Measurements from ENCODE around the gene WDFY4. TPM values are rescaled to one million over a fixed set of nuclear protein-coding genes. Genes with fewer than 3 reads are reported as not detected.

Gene WDFY4
- total and polyA plus RNA-seq, 2 of the 13 experiments (the other 11 are each of a cell fraction or from before 2014, with no cell fraction given) = not detected

DNA sequence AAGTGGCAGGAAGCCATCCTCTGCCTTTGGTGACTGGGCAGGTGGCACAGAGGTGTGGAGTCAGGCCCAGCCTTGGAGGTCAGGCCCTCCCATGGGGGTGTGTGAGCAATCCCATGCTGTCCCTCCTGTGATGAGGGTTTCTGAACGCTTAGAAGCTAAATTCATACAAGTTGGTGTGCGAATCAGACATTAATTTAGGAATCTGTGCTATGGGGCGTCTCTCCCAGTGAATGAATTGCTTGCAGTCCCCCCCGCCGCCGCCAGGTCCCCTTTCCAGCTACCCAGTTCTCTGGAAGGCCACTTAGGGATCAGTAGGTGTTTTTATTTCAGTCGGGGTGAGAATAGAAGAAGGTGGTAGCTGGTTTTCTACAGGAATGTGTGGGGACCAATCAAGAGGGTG lies 217.4 kb downstream of the WDFY4 start (continued):
- TF ChIP-seq, protein P1, sequence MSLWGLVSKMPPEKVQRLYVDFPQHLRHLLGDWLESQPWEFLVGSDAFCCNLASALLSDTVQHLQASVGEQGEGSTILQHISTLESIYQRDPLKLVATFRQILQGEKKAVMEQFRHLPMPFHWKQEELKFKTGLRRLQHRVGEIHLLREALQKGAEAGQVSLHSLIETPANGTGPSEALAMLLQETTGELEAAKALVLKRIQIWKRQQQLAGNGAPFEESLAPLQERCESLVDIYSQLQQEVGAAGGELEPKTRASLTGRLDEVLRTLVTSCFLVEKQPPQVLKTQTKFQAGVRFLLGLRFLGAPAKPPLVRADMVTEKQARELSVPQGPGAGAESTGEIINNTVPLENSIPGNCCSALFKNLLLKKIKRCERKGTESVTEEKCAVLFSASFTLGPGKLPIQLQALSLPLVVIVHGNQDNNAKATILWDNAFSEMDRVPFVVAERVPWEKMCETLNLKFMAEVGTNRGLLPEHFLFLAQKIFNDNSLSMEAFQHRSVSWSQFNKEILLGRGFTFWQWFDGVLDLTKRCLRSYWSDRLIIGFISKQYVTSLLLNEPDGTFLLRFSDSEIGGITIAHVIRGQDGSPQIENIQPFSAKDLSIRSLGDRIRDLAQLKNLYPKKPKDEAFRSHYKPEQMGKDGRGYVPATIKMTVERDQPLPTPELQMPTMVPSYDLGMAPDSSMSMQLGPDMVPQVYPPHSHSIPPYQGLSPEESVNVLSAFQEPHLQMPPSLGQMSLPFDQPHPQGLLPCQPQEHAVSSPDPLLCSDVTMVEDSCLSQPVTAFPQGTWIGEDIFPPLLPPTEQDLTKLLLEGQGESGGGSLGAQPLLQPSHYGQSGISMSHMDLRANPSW (CRISPR knock-in tag; IDR thresholded peaks at IDR 0.05; ENCODE audit: borderline replicate concordance) = no peak
- no peak for TF ChIP-seq POLR2AphosphoS5 (IDR thresholded peaks at IDR 0.05; ENCODE audit: low read depth, low read length)
- TF ChIP-seq, protein P2, sequence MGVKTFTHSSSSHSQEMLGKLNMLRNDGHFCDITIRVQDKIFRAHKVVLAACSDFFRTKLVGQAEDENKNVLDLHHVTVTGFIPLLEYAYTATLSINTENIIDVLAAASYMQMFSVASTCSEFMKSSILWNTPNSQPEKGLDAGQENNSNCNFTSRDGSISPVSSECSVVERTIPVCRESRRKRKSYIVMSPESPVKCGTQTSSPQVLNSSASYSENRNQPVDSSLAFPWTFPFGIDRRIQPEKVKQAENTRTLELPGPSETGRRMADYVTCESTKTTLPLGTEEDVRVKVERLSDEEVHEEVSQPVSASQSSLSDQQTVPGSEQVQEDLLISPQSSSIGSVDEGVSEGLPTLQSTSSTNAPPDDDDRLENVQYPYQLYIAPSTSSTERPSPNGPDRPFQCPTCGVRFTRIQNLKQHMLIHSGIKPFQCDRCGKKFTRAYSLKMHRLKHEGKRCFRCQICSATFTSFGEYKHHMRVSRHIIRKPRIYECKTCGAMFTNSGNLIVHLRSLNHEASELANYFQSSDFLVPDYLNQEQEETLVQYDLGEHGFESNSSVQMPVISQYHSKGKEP (CRISPR knock-in tag; IDR thresholded peaks at IDR 0.05) = no peak
- TF ChIP-seq ZNF816 (CRISPR knock-in tag; IDR thresholded peaks at IDR 0.05; ENCODE audit: borderline replicate concordance) = no peak
- no peak for TF ChIP-seq NR3C1 (CRISPR knock-in tag; IDR thresholded peaks at IDR 0.05)
- TF ChIP-seq KDM1A (CRISPR knock-in tag; IDR thresholded peaks at IDR 0.05) = no peak
- no peak for TF ChIP-seq ZNF558 (CRISPR knock-in tag; IDR thresholded peaks at IDR 0.05; ENCODE audit: borderline replicate concordance)
- TF ChIP-seq ZNF329 (CRISPR knock-in tag; IDR thresholded peaks at IDR 0.05; ENCODE audit: low read depth) = no peak
- no peak for TF ChIP-seq CREM (IDR thresholded peaks at IDR 0.05)
- TF ChIP-seq CREM (CRISPR knock-in tag; IDR thresholded peaks at IDR 0.05) = no peak
- TF ChIP-seq, protein P3, sequence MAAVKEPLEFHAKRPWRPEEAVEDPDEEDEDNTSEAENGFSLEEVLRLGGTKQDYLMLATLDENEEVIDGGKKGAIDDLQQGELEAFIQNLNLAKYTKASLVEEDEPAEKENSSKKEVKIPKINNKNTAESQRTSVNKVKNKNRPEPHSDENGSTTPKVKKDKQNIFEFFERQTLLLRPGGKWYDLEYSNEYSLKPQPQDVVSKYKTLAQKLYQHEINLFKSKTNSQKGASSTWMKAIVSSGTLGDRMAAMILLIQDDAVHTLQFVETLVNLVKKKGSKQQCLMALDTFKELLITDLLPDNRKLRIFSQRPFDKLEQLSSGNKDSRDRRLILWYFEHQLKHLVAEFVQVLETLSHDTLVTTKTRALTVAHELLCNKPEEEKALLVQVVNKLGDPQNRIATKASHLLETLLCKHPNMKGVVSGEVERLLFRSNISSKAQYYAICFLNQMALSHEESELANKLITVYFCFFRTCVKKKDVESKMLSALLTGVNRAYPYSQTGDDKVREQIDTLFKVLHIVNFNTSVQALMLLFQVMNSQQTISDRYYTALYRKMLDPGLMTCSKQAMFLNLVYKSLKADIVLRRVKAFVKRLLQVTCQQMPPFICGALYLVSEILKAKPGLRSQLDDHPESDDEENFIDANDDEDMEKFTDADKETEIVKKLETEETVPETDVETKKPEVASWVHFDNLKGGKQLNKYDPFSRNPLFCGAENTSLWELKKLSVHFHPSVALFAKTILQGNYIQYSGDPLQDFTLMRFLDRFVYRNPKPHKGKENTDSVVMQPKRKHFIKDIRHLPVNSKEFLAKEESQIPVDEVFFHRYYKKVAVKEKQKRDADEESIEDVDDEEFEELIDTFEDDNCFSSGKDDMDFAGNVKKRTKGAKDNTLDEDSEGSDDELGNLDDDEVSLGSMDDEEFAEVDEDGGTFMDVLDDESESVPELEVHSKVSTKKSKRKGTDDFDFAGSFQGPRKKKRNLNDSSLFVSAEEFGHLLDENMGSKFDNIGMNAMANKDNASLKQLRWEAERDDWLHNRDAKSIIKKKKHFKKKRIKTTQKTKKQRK (IDR thresholded peaks at IDR 0.05; ENCODE audit: low read length) = no peak
- no peak for TF ChIP-seq CHD4 (IDR thresholded peaks at IDR 0.05; ENCODE audit: borderline replicate concordance, low read length)
- no peak for TF ChIP-seq MYC (CRISPR knock-in tag; IDR thresholded peaks at IDR 0.05; ENCODE audit: borderline replicate concordance)
- TF ChIP-seq RFX5 (IDR thresholded peaks at IDR 0.05; ENCODE audit: low read depth, low read length) = no peak
- TF ChIP-seq ZNF207 (IDR thresholded peaks at IDR 0.05; ENCODE audit: borderline replicate concordance) = no peak
- TF ChIP-seq, protein P4, sequence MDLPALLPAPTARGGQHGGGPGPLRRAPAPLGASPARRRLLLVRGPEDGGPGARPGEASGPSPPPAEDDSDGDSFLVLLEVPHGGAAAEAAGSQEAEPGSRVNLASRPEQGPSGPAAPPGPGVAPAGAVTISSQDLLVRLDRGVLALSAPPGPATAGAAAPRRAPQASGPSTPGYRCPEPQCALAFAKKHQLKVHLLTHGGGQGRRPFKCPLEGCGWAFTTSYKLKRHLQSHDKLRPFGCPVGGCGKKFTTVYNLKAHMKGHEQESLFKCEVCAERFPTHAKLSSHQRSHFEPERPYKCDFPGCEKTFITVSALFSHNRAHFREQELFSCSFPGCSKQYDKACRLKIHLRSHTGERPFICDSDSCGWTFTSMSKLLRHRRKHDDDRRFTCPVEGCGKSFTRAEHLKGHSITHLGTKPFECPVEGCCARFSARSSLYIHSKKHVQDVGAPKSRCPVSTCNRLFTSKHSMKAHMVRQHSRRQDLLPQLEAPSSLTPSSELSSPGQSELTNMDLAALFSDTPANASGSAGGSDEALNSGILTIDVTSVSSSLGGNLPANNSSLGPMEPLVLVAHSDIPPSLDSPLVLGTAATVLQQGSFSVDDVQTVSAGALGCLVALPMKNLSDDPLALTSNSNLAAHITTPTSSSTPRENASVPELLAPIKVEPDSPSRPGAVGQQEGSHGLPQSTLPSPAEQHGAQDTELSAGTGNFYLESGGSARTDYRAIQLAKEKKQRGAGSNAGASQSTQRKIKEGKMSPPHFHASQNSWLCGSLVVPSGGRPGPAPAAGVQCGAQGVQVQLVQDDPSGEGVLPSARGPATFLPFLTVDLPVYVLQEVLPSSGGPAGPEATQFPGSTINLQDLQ (CRISPR knock-in tag; IDR thresholded peaks at IDR 0.05) = no peak
- TF ChIP-seq, protein P5, sequence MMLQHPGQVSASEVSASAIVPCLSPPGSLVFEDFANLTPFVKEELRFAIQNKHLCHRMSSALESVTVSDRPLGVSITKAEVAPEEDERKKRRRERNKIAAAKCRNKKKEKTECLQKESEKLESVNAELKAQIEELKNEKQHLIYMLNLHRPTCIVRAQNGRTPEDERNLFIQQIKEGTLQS (CRISPR knock-in tag; IDR thresholded peaks at IDR 0.05) = no peak

Data from HepG2 (cell line).